ENCODE measurements around the gene CDK18. TPM values are rescaled to one million over a fixed set of nuclear protein-coding genes. Genes with fewer than 3 reads are reported as not detected.
A peak's percentile ranks its signal among the peaks of the same experiment; 100 is the strongest.

Gene CDK18
- 36.6 TPM for total RNA-seq
- long read RNA-seq, partial matches to known transcripts: 10 of 35 reads
- long read RNA-seq, other reads (novel, unspliced or antisense): 17 of 35 reads

- no peaks in the 10 kb centered on the region for H3K9me3 ChIP-seq
These were observed at the start of gene CDK18 for GRCh38 chr1:205504311-205505075. Gene CDK18, plus strand, starts transcription at chr1:205504669. Its CDS starts 18,499 bp downstream, at chr1:205523168.

DNA sequence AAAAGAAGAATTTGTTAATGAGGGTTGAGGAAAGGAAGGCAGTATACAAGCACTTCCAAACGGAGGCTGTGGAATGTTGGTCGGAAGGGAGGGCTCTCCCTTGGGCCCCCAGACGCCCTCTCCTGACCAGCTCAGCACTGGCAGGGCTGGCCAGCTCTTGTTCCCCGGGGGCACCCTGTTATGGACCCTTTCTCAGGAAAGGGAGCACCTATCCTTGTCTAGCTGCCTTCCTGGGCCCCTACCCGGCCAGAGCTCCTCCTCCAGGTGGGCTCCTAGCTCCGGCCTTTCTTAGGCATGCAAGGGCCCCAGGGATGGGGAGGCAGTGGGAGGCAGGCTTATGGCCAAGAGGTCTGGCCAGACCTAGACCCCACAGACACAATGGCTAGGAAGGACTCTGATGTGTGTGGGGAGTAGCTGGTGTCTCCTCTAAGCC, 49.5 kb upstream of the CDK18 start:
- no peak overlapping the region for H3K27ac ChIP-seq

More at GRCh38 chr1:205504311-205505075, at the start of gene CDK18:
- Histone ChIP-seq H3K36me3 (no peaks in the 10 kb centered on the region), H3K27ac (peak within 1 kb of the TSS; percentile 50), H3K4me3 (peak within 1 kb of the TSS; percentile 61), H3K27me3 (ENCODE audit: low read depth) (no peaks in the 10 kb centered on the region), H3K4me1 (peaks cover 21% of the 10 kb centered on the region)
- peak; percentile 93 for DNase-seq
- intact Hi-C loops (cut with DNase I): no loop called here
- no peak for TF ChIP-seq CTCF (IDR thresholded peaks at IDR 0.05)
- ATAC-seq: peak; percentile 93 to 94

GRCh38 chr1:205455581-205456382, 48.7 kb upstream of the CDK18 start, which contains the start of gene BLACAT1:
Gene BLACAT1, minus strand, starts transcription at chr1:205456045.
- H3K27me3 ChIP-seq (ENCODE audit: low read depth): peaks cover 88% of the 10 kb centered on the region
- intact Hi-C loops (cut with DNase I): no loop called here
- no peak for DNase-seq

More for the DNA sequence above, 49.5 kb upstream of the CDK18 start:
- ATAC-seq: no peak
- H3K4me3 ChIP-seq: no peak overlapping the region
- no peaks in the 10 kb centered on the region for H3K36me3 ChIP-seq
- peaks cover 87% of the 10 kb centered on the region for H3K27me3 ChIP-seq (ENCODE audit: low read depth)
- no peak for TF ChIP-seq CTCF (IDR thresholded peaks at IDR 0.05)
- DNase-seq: no peak
- peaks cover 23% of the 10 kb centered on the region for H3K4me1 ChIP-seq
- intact Hi-C loops (cut with DNase I): no loop called here
- H3K9me3 ChIP-seq: no peaks in the 10 kb centered on the region

DNA sequence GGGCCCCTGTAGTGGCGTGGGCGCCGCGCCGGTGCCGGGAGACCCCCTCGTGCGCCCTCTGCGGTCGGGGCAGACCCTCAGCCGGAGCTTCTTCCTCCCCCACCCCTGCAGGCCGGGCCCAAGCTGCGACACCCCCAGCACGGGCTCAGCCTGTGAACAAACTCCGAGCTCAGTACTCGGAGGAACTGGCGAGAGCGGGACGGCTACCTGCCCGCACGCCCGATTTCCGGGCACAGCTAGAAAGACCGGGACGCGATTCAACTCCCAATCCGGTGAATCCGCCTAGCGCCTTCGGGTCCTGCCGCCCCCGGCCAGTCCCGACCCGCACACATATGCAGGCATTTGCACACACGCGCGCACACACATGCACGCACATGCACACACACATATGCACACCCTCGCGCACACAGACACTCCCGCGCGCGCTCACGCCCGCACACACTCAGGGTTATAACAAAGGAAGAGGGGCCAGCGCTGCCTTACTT, 48.0 kb upstream of the CDK18 start:
- no peak for TF ChIP-seq CTCF (IDR thresholded peaks at IDR 0.05)
- Histone ChIP-seq H3K4me1 (peaks cover 23% of the 10 kb centered on the region), H3K4me3 (peak overlapping the region; percentile 34), H3K27me3 (ENCODE audit: low read depth) (peaks cover 91% of the 10 kb centered on the region), H3K36me3 (no peaks in the 10 kb centered on the region), H3K9me3 (no peaks in the 10 kb centered on the region), H3K27ac (no peak overlapping the region)
- ATAC-seq: no peak
- intact Hi-C loops (cut with DNase I): no loop called here
- DNase-seq: no peak

More at GRCh38 chr1:205455581-205456382, 48.7 kb upstream of the CDK18 start, which contains the start of gene BLACAT1:
- H3K4me1 ChIP-seq: peaks cover 23% of the 10 kb centered on the region
- H3K27ac ChIP-seq: no peak within 1 kb of the TSS
- no peak for TF ChIP-seq CTCF (IDR thresholded peaks at IDR 0.05)
- no peaks in the 10 kb centered on the region for H3K9me3 ChIP-seq
- H3K4me3 ChIP-seq: peak within 1 kb of the TSS; percentile 34
- no peak for ATAC-seq
- H3K36me3 ChIP-seq: no peaks in the 10 kb centered on the region

Data from lower lobe of right lung (tissue), 2 donors.